Bronchial epithelial cell (primary cell): Measurements from ENCODE around the gene DPF3. TPM values are rescaled to one million over a fixed set of nuclear protein-coding genes. Genes with fewer than 3 reads are reported as not detected.

ENCODE experiments used
- DNase-seq: peaks from one replicate; pipeline ENCODE4 v3.0.0-alpha.2; 2010; ENCODE audit warnings: low read depth
- FAIRE-seq: peaks from 2 replicates; lab custom pipeline; 2011; peaks lifted over from hg19 to GRCh38; lab: Jason Lieb, UNC
- H3K27me3 ChIP-seq: 2 replicates; pipeline ENCODE4 v1.5.1; 2011; ENCODE audit warnings: low read length; ENCODE audit not compliant: control insufficient read depth, insufficient read depth
- H3K36me3 ChIP-seq: 2 replicates; pipeline ENCODE4 v1.5.1; 2011; ENCODE audit warnings: low read length; ENCODE audit not compliant: control insufficient read depth, insufficient read depth
- H3K4me3 ChIP-seq: 2 replicates; pipeline ENCODE4 v1.5.1; 2011; ENCODE audit warnings: mild to moderate bottlenecking, low read depth, low read length, control low read depth
- CTCF ChIP-seq: IDR thresholded peaks from 2 replicates; pipeline ENCODE4 v1.5.1; 2011; ENCODE audit warnings: mild to moderate bottlenecking, moderate library complexity, low read length, control low read depth, inconsistent platforms; ENCODE audit not compliant: insufficient read depth, severe bottlenecking
- total RNA-seq: library from RNA; depleted of rRNA; stranded (reverse); fragments of >200 nt; gene quantifications from 2 replicates; pipeline ENCODE4 v1.2.1, GENCODE V29; 2014

The DPF3 gene
- total RNA-seq, 1 donor from 2014 or later, result not detected

DNA sequence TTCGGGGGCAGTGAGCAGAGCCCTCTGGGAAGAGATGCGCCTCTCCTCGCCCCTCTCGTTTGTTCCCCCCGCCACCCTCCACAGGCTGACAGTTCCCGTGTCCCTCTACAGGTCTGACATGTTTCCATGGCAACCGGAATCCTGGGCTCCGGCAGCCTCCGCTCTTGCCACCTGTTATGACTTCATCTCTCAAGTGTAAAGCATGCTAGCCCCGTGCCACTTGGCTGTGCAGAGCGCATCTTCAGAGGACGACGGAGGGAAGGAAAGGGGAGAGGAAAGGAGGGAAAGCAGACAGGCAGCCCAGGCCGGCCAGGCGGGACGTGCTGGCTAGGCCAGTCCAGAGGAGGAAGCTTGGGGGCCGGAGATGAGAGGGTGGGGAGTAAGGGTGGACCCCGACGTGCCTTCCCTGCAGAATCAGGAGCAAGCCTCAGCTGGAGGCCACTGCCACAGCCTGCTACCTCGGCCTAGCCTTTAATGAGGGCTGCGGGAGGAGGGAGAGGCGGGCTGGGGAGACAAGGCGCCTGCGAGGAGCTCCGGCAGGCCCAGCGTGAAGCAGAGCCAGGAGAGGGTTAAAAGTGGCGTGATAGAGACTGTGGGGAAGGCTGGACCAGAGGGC, 214.3 kb downstream of the DPF3 start:
- DNase-seq, result no peak
- Histone ChIP-seq H3K4me3 (no peak overlapping the region), H3K36me3 (no peaks in the 10 kb centered on the region), H3K27me3 (no peaks in the 10 kb centered on the region)
- no peak for TF ChIP-seq CTCF
- no peak for FAIRE-seq

- Histone ChIP-seq H3K4me3 (no peak overlapping the region), H3K27me3 (no peaks in the 10 kb centered on the region), H3K36me3 (no peaks in the 10 kb centered on the region)
- FAIRE-seq (no peak), DNase-seq (no peak)
- TF ChIP-seq CTCF, result no peak
Observed at GRCh38 chr14:72679141-72679535, 214.8 kb downstream of the DPF3 start.

DNA sequence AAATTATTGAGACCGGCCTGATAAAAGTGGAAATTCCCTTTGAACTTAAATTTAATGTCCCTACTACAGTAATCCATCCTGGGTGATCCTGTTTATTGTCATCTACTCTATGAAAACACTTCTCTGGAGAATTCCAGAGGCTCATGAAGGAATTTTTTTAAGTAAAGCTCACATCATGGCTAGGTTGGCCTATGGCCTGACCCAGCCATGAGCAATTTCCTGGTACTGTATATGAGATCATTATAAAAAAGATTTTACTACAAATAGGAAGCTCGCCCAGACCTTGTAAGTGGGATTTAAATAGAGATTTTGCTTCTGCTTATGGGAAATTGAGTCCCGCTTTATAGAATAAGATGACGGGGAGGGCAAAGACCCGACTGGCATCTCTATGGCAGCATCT, 215.5 kb downstream of the DPF3 start:
- FAIRE-seq (no peak), DNase-seq (no peak)
- Histone ChIP-seq H3K4me3 (no peak overlapping the region), H3K36me3 (no peaks in the 10 kb centered on the region), H3K27me3 (no peaks in the 10 kb centered on the region)
- TF ChIP-seq CTCF, result no peak

DNA sequence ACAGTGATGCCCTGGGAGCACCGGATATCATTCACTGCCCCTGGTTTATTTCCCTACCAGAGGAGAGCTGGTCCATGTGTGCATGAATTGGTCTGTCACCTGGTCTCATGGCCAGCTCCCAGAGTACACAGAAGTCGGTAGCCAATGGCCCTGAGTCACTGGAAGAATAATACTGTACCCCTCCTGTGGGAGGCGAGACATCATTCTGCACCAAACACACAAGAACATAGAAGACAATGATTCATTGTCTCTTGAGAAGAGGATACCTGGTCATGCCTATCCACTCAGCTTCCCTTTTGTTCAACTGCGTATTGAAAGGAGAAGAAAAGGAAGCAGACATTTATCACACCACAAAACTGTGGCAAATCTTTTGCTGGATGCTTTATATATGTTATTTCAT, 216.2 kb downstream of the DPF3 start:
- FAIRE-seq, result no peak

GRCh38 chr14:72675126-72675525, 218.8 kb downstream of the DPF3 start:
- no peak for TF ChIP-seq CTCF
- H3K36me3 ChIP-seq, result no peaks in the 10 kb centered on the region
- H3K4me3 ChIP-seq, result no peak overlapping the region
- FAIRE-seq (no peak), DNase-seq (no peak)
- no peaks in the 10 kb centered on the region for H3K27me3 ChIP-seq

More for the DNA sequence above, 216.2 kb downstream of the DPF3 start:
- no peak for DNase-seq
- no peak for TF ChIP-seq CTCF
- no peaks in the 10 kb centered on the region for H3K27me3 ChIP-seq
- H3K4me3 ChIP-seq, result no peak overlapping the region
- no peaks in the 10 kb centered on the region for H3K36me3 ChIP-seq

- DNase-seq (no peak), FAIRE-seq (no peak)
- no peak overlapping the region for H3K4me3 ChIP-seq
- H3K27me3 ChIP-seq, result no peaks in the 10 kb centered on the region
- TF ChIP-seq CTCF, result no peak
- no peaks in the 10 kb centered on the region for H3K36me3 ChIP-seq
Observed at GRCh38 chr14:72673179-72673578, 220.7 kb downstream of the DPF3 start.
